GM18498 (cell line): ENCODE results near the gene IL22RA1.

ENCODE experiments used
- ATAC-seq: cut with Tn5 transposase; IDR thresholded peaks from one replicate; pipeline ENCODE4 v1.9.1; 2021; ENCODE audit warnings: mild to moderate bottlenecking, moderate library complexity; ENCODE audit not compliant: unreplicated experiment

Gene IL22RA1

GRCh38 chr1:24080131-24080530 lies 62.8 kb downstream of the IL22RA1 start:
- ATAC-seq = no peak

GRCh38 chr1:24077278-24077978 lies 65.5 kb downstream of the IL22RA1 start:
- no peak for ATAC-seq

- ATAC-seq = no peak
These were observed 67.0 kb downstream of the IL22RA1 start for GRCh38 chr1:24075946-24076345.

- no peak for ATAC-seq
These were observed 67.4 kb downstream of the IL22RA1 start for GRCh38 chr1:24075590-24075854.

- no peak for ATAC-seq
These were observed 67.9 kb downstream of the IL22RA1 start for GRCh38 chr1:24074817-24075589.

GRCh38 chr1:24074196-24074595 lies 68.7 kb downstream of the IL22RA1 start:
- ATAC-seq = no peak

- ATAC-seq = no peak
These were observed 71.0 kb downstream of the IL22RA1 start for GRCh38 chr1:24071941-24072340.

- peak; percentile 40 for ATAC-seq
These were observed 72.0 kb downstream of the IL22RA1 start for GRCh38 chr1:24070821-24071393.

- ATAC-seq = no peak
These were observed 73.1 kb downstream of the IL22RA1 start for GRCh38 chr1:24069817-24070216.
